Breast epithelium (tissue), 3 donors: ENCODE data around the gene PON2.

Source experiments
- POLR2A ChIP-seq: fragments of 450-650 bp; IDR thresholded peaks from one replicate; pipeline ENCODE4 v1.6.1; 2016; ENCODE audit warnings: antibody characterized with exemption, mild to moderate bottlenecking, moderate library complexity
- POLR2AphosphoS5 ChIP-seq, 3 donors: sonication (generic); formaldehyde crosslinking; IDR thresholded peaks; one replicate each; pipeline ENCODE4 v1.6.1; 2017; ENCODE audit warnings: antibody characterized with exemption in 3 of 3
- TF ChIP-seq, protein P1 (sequence below), 3 donors: fragments of 450-650 bp; IDR thresholded peaks; one replicate each; pipeline ENCODE4 v1.5.1; 2016 to 2017; ENCODE audit warnings: antibody characterized with exemption in 3 of 3, mild to moderate bottlenecking in 3 of 3, moderate library complexity in 3 of 3

DNA sequence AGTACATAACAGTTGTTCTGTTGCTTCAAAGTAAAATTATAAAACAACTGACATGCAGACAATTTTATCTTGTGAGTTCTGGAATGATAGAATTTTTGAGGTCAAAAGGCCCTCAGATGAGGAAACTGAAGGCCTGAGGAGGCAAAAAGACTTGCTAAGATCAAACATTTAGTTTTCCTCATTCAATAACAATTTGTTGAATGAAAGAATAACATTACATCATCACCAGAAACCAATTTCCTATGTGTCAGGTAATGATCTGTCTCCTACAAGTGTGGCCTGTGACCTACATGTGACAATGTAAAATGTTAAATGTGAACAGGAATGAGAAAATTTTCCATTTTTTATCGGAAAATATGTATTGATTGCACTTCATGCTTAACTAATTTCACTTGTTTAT, 34.4 kb upstream of the PON2 start:
- TF ChIP-seq, protein P1, sequence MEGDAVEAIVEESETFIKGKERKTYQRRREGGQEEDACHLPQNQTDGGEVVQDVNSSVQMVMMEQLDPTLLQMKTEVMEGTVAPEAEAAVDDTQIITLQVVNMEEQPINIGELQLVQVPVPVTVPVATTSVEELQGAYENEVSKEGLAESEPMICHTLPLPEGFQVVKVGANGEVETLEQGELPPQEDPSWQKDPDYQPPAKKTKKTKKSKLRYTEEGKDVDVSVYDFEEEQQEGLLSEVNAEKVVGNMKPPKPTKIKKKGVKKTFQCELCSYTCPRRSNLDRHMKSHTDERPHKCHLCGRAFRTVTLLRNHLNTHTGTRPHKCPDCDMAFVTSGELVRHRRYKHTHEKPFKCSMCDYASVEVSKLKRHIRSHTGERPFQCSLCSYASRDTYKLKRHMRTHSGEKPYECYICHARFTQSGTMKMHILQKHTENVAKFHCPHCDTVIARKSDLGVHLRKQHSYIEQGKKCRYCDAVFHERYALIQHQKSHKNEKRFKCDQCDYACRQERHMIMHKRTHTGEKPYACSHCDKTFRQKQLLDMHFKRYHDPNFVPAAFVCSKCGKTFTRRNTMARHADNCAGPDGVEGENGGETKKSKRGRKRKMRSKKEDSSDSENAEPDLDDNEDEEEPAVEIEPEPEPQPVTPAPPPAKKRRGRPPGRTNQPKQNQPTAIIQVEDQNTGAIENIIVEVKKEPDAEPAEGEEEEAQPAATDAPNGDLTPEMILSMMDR (IDR thresholded peaks at IDR 0.05) = no peak
- TF ChIP-seq POLR2AphosphoS5 (IDR thresholded peaks at IDR 0.05) (no peak), POLR2A (no peak)
